ENCODE results near the gene NYAP2. TPM values are rescaled to one million over a fixed set of nuclear protein-coding genes. Genes with fewer than 3 reads are reported as not detected.

The NYAP2 gene
- polyA plus RNA-seq, 1 experiment: not detected

DNA sequence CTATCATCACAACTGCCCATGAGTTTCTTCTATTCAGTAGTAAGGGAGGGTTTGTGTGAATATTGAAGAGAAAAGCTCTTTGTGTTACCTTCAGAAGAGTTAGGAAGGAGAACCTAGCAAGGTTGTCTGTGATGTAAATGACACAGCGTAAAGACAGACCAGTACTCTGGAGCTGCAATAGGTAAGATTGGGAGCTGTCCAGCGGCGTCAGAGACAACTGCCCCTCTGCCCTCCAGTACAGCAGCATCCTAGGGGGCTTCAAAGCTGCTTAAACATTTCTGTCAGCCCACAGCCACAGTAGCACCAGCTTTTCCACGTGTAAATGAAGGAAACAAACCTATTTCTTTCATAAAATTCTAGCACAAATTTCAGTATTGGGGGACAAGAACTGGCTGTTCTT lies 34.5 kb downstream of the NYAP2 start:
- TF ChIP-seq, protein P1, sequence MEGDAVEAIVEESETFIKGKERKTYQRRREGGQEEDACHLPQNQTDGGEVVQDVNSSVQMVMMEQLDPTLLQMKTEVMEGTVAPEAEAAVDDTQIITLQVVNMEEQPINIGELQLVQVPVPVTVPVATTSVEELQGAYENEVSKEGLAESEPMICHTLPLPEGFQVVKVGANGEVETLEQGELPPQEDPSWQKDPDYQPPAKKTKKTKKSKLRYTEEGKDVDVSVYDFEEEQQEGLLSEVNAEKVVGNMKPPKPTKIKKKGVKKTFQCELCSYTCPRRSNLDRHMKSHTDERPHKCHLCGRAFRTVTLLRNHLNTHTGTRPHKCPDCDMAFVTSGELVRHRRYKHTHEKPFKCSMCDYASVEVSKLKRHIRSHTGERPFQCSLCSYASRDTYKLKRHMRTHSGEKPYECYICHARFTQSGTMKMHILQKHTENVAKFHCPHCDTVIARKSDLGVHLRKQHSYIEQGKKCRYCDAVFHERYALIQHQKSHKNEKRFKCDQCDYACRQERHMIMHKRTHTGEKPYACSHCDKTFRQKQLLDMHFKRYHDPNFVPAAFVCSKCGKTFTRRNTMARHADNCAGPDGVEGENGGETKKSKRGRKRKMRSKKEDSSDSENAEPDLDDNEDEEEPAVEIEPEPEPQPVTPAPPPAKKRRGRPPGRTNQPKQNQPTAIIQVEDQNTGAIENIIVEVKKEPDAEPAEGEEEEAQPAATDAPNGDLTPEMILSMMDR (IDR thresholded peaks at IDR 0.05; ENCODE audit: insufficient read depth, low read depth, low read length): no peak
- DNase-seq (ENCODE audit: low read depth): no peak
- CTCF ChIA-PET: interaction anchor here (0.6 kb wide), 1 partner anchor 264 kb away, joined by 3 read pairs; no protein-coding TSS in a partner anchor
- no peak overlapping the region for H3K4me3 ChIP-seq (ENCODE audit: low read depth, low read length)
- no peaks in the 10 kb centered on the region for H3K36me3 ChIP-seq (ENCODE audit: control insufficient read depth, insufficient read depth, low read length)
- H3K27me3 ChIP-seq (ENCODE audit: control insufficient read depth, insufficient read depth, low read length): no peaks in the 10 kb centered on the region
- POLR2A ChIA-PET: no interaction called here

DNA sequence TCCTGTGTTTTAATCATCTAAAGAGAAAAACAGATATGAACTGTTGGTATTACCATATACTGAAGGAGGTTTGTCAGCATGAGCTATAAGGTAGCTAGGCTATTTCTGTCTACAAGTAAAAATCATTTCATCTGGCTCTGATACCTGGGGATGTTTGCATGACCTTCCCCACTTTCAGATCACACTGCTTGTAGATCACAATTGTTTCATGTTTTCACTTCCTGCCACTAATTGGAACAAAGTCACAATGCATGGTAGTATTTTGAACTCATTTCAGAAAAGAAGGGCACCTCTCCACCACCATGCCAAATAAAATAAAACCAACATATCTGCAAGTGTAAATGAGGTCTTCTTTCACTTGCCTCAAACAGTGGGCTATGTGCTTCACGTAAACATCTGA lies 37.8 kb downstream of the NYAP2 start:
- ChIA-PET CTCF (no interaction called here), POLR2A (no interaction called here)
- Histone ChIP-seq H3K27me3 (ENCODE audit: control insufficient read depth, insufficient read depth, low read length) (no peaks in the 10 kb centered on the region), H3K4me3 (ENCODE audit: low read depth, low read length) (no peak overlapping the region), H3K36me3 (ENCODE audit: control insufficient read depth, insufficient read depth, low read length) (no peaks in the 10 kb centered on the region)
- DNase-seq (ENCODE audit: low read depth): no peak
- TF ChIP-seq, protein P1 (IDR thresholded peaks at IDR 0.05; ENCODE audit: insufficient read depth, low read depth, low read length): no peak

DNA sequence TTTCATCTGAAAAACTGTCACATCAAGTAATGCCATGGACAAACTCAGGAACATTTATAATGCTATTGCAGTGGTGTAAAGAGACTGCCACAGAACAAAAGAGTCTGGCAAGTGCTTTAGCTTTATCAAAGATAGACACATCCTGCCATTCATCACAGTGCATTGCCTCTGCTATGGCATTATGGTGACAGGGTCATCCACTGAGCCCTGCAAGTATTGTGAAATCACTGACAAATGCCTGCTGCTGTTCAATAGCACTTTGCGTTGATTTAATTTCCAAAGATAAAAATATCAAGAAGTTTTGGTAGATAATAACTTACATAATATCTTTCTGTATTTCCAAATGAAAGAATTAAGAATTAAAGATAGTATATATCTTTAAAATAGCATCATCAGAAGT lies 38.7 kb downstream of the NYAP2 start:
- POLR2A ChIA-PET: no interaction called here
- H3K27me3 ChIP-seq (ENCODE audit: control insufficient read depth, insufficient read depth, low read length): no peaks in the 10 kb centered on the region
- H3K36me3 ChIP-seq (ENCODE audit: control insufficient read depth, insufficient read depth, low read length): no peaks in the 10 kb centered on the region
- TF ChIP-seq, protein P1 (IDR thresholded peaks at IDR 0.05; ENCODE audit: insufficient read depth, low read depth, low read length): no peak
- H3K4me3 ChIP-seq (ENCODE audit: low read depth, low read length): no peak overlapping the region
- CTCF ChIA-PET: no interaction called here
- DNase-seq (ENCODE audit: low read depth): no peak

DNA sequence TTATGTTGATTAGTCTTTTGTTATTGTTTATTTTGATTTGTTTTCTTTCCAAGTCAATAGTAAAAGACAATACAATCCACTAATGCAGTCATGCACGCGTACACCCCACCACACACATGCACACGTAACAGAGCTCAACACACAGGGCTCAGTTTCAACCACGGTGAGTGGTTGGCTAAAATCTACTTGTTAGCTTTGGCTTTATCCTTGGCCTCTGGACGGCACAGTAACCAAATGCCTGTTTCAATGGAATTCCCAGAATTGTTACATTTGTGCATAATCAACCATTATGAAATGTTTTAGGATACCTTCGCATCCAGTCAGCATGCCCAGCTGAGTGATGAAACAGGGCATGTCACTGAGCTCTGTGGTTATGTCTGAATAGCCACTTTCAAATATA lies 53.2 kb downstream of the NYAP2 start:
- ChIA-PET CTCF (interaction anchor here (0.9 kb wide), 1 partner anchor 19 kb away, joined by 3 read pairs; no protein-coding TSS in a partner anchor), POLR2A (no interaction called here)
- TF ChIP-seq, protein P1 (IDR thresholded peaks at IDR 0.05; ENCODE audit: insufficient read depth, low read depth, low read length): no peak

DNA sequence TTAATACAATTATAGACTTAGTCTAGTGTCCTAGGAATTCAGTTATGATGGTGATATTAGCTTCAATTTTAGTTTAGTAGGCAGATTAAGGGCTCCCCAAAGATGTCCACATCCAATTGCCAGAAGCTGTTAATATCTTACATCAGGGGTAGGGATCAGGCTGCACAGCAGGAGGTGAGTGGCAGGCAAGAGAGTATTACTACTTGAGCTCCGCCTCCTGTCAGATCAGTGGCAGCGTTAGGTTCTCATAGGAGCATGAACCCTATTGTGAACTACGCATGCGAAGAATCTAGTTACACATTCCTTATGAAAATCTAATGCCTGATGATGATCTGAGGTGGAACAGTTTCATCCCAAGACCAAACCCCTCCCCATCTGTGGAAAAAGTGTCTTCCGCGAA lies 54.9 kb downstream of the NYAP2 start:
- ChIA-PET POLR2A (no interaction called here), CTCF (no interaction called here)
- Histone ChIP-seq H3K27me3 (ENCODE audit: control insufficient read depth, insufficient read depth, low read length) (no peaks in the 10 kb centered on the region), H3K36me3 (ENCODE audit: control insufficient read depth, insufficient read depth, low read length) (no peaks in the 10 kb centered on the region), H3K4me3 (ENCODE audit: low read depth, low read length) (no peak overlapping the region)
- TF ChIP-seq, protein P1 (IDR thresholded peaks at IDR 0.05; ENCODE audit: insufficient read depth, low read depth, low read length): no peak
- DNase-seq (ENCODE audit: low read depth): no peak

More for the DNA sequence above, 53.2 kb downstream of the NYAP2 start:
- no peaks in the 10 kb centered on the region for H3K36me3 ChIP-seq (ENCODE audit: control insufficient read depth, insufficient read depth, low read length)
- no peaks in the 10 kb centered on the region for H3K27me3 ChIP-seq (ENCODE audit: control insufficient read depth, insufficient read depth, low read length)
- H3K4me3 ChIP-seq (ENCODE audit: low read depth, low read length): no peak overlapping the region
- DNase-seq (ENCODE audit: low read depth): no peak
